ENCODE results near the gene DOCK2. TPM values are rescaled to one million over a fixed set of nuclear protein-coding genes. Genes with fewer than 3 reads are reported as not detected.

The DOCK2 gene
- total RNA-seq, 1 experiment from 2014 or later, result 0.42 TPM

DNA sequence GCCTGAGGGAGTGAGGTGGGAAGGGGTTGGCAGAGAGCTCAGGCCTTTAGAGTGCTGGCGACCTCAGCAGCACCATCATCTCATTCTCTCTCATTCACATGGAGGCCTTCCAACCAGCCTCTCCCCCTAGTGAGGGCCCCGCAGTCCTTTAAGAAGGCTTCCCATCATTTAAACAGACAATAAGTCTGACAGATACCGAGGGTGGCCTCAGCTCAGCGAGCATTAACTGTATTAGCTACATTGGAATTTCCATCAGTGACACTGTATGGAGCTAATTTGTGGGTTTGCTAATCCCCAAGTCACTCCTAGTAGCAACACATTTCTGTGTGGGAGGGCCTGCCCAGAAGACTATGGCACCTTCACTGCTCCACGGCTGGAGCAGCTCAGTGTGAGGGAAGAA lies 267.4 kb downstream of the DOCK2 start:
- Mint-ChIP-seq H3K27ac (ENCODE audit: low read depth, unreplicated experiment) (no peak overlapping the region), H3K36me3 (ENCODE audit: insufficient read depth, unreplicated experiment) (no peaks in the 10 kb centered on the region), H3K4me1 (ENCODE audit: insufficient read depth, unreplicated experiment) (no peaks in the 10 kb centered on the region), H3K27me3 (ENCODE audit: insufficient read depth, unreplicated experiment) (no peaks in the 10 kb centered on the region), H3K4me3 (ENCODE audit: unreplicated experiment) (no peak overlapping the region), H3K9me3 (ENCODE audit: unreplicated experiment) (peaks cover 13% of the 10 kb centered on the region)
- BruUV-seq (replicated peaks), result no TSS peak
- CTCF ChIA-PET, result interaction anchor here (0.9 to 1.0 kb wide), 3 partner anchors 9 to 202 kb away, joined by 4 to 7 read pairs (median 5); no protein-coding TSS in a partner anchor
- intact Hi-C loops (cut with micrococcal nuclease), result no loop called here
- POLR2A ChIA-PET, result no interaction called here
- TF ChIP-seq CTCF (IDR thresholded peaks at IDR 0.05; ENCODE audit: unreplicated experiment), result no peak
- no peak for DNase-seq (ENCODE audit: unreplicated experiment)

- Mint-ChIP-seq H3K9me3 (ENCODE audit: unreplicated experiment) (peaks cover 13% of the 10 kb centered on the region), H3K27ac (ENCODE audit: low read depth, unreplicated experiment) (no peak overlapping the region), H3K4me1 (ENCODE audit: insufficient read depth, unreplicated experiment) (no peaks in the 10 kb centered on the region), H3K4me3 (ENCODE audit: unreplicated experiment) (no peak overlapping the region), H3K36me3 (ENCODE audit: insufficient read depth, unreplicated experiment) (no peaks in the 10 kb centered on the region), H3K27me3 (ENCODE audit: insufficient read depth, unreplicated experiment) (no peaks in the 10 kb centered on the region)
- POLR2A ChIA-PET, result no interaction called here
- intact Hi-C loops (cut with micrococcal nuclease), result no loop called here
- DNase-seq (ENCODE audit: unreplicated experiment), result no peak
- CTCF ChIA-PET, result interaction anchor here (0.6 to 4.5 kb wide), 6 partner anchors 8 to 763 kb away, joined by 3 to 20 read pairs (median 4); partner anchors contain the start of gene INSYN2B
- no TSS peak for BruUV-seq (replicated peaks)
- TF ChIP-seq CTCF (IDR thresholded peaks at IDR 0.05; ENCODE audit: unreplicated experiment), result no peak
These were observed 267.9 kb downstream of the DOCK2 start for GRCh38 chr5:169905017-169905416.

DNA sequence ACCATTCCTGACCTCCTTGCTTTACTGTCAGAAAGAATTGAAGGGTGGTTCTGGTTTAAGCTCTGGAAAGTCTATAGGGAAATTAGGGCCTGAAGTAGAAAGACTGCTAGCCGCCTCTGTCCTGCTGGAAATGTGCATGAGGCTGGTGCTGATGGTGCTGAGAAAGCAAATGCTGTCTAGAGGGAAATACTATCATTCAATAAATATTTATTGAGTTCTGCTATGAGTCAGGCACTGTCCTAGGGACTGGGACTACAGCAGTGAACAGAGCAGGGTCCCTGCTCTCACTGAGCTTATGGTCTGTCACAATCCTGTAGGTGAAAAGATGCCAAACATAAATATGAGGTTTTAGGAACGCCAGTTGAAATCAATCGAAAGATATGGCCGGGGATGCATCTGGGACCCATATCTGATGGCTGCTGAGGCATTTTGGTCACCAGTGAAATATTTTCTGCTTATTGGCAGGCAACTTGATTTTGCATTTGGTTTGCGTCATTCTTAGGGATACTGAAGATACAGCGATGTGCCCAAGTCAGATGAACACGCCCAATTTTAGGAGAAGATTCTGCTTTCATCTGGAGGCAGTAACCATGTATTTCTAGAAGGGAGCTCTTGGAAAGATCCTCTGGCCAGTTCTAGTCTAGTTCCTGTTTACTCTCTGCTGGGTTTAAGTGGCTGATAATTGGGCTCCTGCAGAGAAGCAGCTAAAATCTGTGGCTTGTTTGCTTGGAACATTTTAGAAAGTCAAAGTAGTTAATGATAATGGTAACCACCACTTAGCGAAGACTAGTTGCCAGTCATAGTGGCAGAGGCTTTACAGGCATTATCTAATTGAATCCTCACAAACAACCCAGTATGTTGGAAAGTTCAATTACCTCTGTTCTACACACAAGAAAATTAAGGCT lies 269.9 kb downstream of the DOCK2 start:
- Mint-ChIP-seq H3K27ac (ENCODE audit: low read depth, unreplicated experiment) (no peak overlapping the region), H3K27me3 (ENCODE audit: insufficient read depth, unreplicated experiment) (no peaks in the 10 kb centered on the region), H3K4me3 (ENCODE audit: unreplicated experiment) (no peak overlapping the region), H3K36me3 (ENCODE audit: insufficient read depth, unreplicated experiment) (no peaks in the 10 kb centered on the region), H3K9me3 (ENCODE audit: unreplicated experiment) (peaks cover 2% of the 10 kb centered on the region), H3K4me1 (ENCODE audit: insufficient read depth, unreplicated experiment) (no peaks in the 10 kb centered on the region)
- POLR2A ChIA-PET, result no interaction called here
- CTCF ChIA-PET, result interaction anchor here (0.6 to 4.5 kb wide), 6 partner anchors 73 to 920 kb away, joined by 3 to 20 read pairs (median 4); partner anchors contain the start of gene INSYN2B
- TF ChIP-seq CTCF (IDR thresholded peaks at IDR 0.05; ENCODE audit: unreplicated experiment), result no peak
- intact Hi-C loops (cut with micrococcal nuclease), result no loop called here
- no peak for DNase-seq (ENCODE audit: unreplicated experiment)
- no TSS peak for BruUV-seq (replicated peaks)

- POLR2A ChIA-PET, result no interaction called here
- no peak for DNase-seq (ENCODE audit: unreplicated experiment)
- Mint-ChIP-seq H3K9me3 (ENCODE audit: unreplicated experiment) (no peaks in the 10 kb centered on the region), H3K4me1 (ENCODE audit: insufficient read depth, unreplicated experiment) (no peaks in the 10 kb centered on the region), H3K27me3 (ENCODE audit: insufficient read depth, unreplicated experiment) (no peaks in the 10 kb centered on the region), H3K36me3 (ENCODE audit: insufficient read depth, unreplicated experiment) (no peaks in the 10 kb centered on the region), H3K27ac (ENCODE audit: low read depth, unreplicated experiment) (no peak overlapping the region), H3K4me3 (ENCODE audit: unreplicated experiment) (no peak overlapping the region)
- BruUV-seq (replicated peaks), result no TSS peak
- intact Hi-C loops (cut with micrococcal nuclease), result no loop called here
- TF ChIP-seq CTCF (IDR thresholded peaks at IDR 0.05; ENCODE audit: unreplicated experiment), result no peak
- CTCF ChIA-PET, result interaction anchor here (0.7 to 4.5 kb wide), 2 partner anchors 71 to 79 kb away, joined by 4 to 20 read pairs; partner anchors contain the start of gene INSYN2B
These were observed 271.8 kb downstream of the DOCK2 start for GRCh38 chr5:169908864-169909263.
